Measurements from ENCODE around the gene ZSWIM5.

GRCh38 chr1:45200435-45200834 is 6.0 kb downstream of the ZSWIM5 start:
- TF ChIP-seq, protein P1, sequence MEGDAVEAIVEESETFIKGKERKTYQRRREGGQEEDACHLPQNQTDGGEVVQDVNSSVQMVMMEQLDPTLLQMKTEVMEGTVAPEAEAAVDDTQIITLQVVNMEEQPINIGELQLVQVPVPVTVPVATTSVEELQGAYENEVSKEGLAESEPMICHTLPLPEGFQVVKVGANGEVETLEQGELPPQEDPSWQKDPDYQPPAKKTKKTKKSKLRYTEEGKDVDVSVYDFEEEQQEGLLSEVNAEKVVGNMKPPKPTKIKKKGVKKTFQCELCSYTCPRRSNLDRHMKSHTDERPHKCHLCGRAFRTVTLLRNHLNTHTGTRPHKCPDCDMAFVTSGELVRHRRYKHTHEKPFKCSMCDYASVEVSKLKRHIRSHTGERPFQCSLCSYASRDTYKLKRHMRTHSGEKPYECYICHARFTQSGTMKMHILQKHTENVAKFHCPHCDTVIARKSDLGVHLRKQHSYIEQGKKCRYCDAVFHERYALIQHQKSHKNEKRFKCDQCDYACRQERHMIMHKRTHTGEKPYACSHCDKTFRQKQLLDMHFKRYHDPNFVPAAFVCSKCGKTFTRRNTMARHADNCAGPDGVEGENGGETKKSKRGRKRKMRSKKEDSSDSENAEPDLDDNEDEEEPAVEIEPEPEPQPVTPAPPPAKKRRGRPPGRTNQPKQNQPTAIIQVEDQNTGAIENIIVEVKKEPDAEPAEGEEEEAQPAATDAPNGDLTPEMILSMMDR (IDR thresholded peaks at IDR 0.05; ENCODE audit: insufficient read depth, low read depth, low read length) = no peak
- TF ChIP-seq EZH2 (IDR thresholded peaks at IDR 0.05; ENCODE audit: insufficient read depth, low read length) = no peak

Measured in astrocyte (in vitro differentiated cells and primary cell).